ENCODE measurements around the gene CCDC148.
"Not testable (repeated sequence)": the region's sequence is repeated elsewhere in the genome, so short reads cannot be mapped to it uniquely, and the experiment has no call there.

The CCDC148 gene

DNA sequence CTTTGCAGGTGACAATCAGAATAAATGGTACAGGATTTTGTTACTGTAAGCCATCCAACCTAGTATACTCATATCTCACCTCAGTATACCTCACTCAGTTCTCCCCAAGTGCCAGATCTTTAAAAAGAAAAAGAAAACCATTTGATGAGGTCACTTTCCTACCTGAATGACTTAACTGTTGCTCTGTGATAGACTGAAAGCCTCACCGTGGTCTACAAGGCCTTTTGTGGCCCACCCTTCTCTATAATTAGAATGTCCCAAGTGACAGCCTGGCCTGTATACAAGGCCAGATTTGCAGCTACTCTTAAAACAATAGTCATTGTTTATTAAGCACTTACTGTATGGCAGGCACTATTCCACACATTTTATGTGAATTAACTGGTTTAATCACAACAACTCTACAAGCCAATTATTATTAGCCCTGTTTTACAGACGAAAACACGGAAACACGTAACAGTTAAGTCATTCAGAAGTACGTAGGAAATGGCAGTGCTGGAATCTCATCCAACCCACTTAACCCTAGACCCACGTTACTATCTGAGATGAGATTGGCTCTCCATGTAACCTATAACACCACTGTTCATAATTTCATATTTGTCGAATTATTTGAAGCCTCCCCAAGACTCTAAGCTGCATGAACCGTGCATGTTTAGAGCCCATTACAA lies 28.5 kb upstream of the CCDC148 start:
- Histone ChIP-seq H3K27me3 (ENCODE audit: control insufficient read depth in 2 of 2, insufficient read depth in 2 of 2, low read length in 2 of 2) (no peaks in the 10 kb centered on the region), H3K9me3 (ENCODE audit: control insufficient read depth in 2 of 2, low read length in 2 of 2) (no peaks in the 10 kb centered on the region), H3K36me3 (ENCODE audit: control insufficient read depth in 2 of 2, insufficient read depth in 2 of 2, low read length in 2 of 2) (no peaks in the 10 kb centered on the region), H3K4me1 (ENCODE audit: control insufficient read depth in 2 of 2, insufficient read depth in 2 of 2, low read length in 2 of 2) (no peaks in the 10 kb centered on the region), H3K27ac (ENCODE audit: low read depth in 2 of 2, low read length in 2 of 2) (no peak overlapping the region), H3K4me3 (ENCODE audit: low read length in 2 of 2) (no peak overlapping the region), H3K9ac (ENCODE audit: low read depth in 1 of 2, low read length in 2 of 2) (no peak overlapping the region)

DNA sequence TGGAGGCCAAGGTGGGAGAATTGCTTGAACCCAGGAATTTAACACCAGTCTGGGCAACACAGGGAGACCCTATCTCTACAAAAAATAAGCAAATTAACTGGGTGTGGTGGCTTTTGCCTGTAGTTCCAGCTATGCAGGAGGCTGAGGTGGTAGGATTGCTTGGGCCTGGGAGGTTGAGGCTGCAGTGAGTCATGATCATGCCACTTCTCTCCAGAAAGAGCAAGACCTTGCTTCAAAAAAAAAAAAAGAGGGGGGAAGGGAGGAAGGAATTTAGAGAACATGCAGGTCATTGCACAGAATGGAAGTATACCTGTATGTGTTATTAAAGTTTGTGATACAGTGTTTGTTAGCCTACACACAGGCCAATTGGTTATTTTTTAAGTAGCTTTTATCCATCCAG lies 26.0 kb upstream of the CCDC148 start:
- Histone ChIP-seq H3K27ac (ENCODE audit: low read depth in 2 of 2, low read length in 2 of 2) (no peak overlapping the region), H3K9ac (ENCODE audit: low read depth in 1 of 2, low read length in 2 of 2) (no peak overlapping the region), H3K4me1 (ENCODE audit: control insufficient read depth in 2 of 2, insufficient read depth in 2 of 2, low read length in 2 of 2) (no peaks in the 10 kb centered on the region), H3K27me3 (ENCODE audit: control insufficient read depth in 2 of 2, insufficient read depth in 2 of 2, low read length in 2 of 2) (no peaks in the 10 kb centered on the region), H3K4me3 (ENCODE audit: low read length in 2 of 2) (no peak overlapping the region), H3K36me3 (ENCODE audit: control insufficient read depth in 2 of 2, insufficient read depth in 2 of 2, low read length in 2 of 2) (no peaks in the 10 kb centered on the region), H3K9me3 (ENCODE audit: control insufficient read depth in 2 of 2, low read length in 2 of 2) (no peaks in the 10 kb centered on the region)

DNA sequence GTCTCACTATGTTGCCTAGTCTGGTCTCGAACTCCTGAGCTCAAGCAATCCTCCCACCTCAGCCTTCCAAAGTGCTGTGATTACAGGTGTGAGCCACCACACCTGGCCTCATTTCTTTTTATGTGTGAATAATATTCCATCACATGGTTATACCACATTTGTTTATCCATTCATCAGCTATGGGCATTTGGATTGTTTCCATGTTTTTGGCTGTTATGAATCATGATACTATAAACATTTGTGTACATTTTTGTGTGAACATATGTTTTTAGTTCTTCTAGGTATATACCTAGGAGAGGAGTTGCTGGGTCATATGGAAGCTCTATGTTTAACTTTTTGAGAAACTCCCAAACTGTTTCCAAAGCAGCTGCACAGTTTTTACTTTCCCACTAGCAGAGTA lies 24.6 kb upstream of the CCDC148 start:
- no peaks in the 10 kb centered on the region for H3K27me3 ChIP-seq (ENCODE audit: control insufficient read depth in 2 of 2, insufficient read depth in 2 of 2, low read length in 2 of 2)
- peaks cover 0 to 2% of the 10 kb centered on the region in 2 donors for H3K4me1 ChIP-seq (ENCODE audit: control insufficient read depth in 2 of 2, insufficient read depth in 2 of 2, low read length in 2 of 2)
- H3K27ac ChIP-seq (ENCODE audit: low read depth in 2 of 2, low read length in 2 of 2): no peak overlapping the region
- no peak overlapping the region for H3K9ac ChIP-seq (ENCODE audit: low read depth in 1 of 2, low read length in 2 of 2)
- H3K36me3 ChIP-seq (ENCODE audit: control insufficient read depth in 2 of 2, insufficient read depth in 2 of 2, low read length in 2 of 2): no peaks in the 10 kb centered on the region
- no peaks in the 10 kb centered on the region for H3K9me3 ChIP-seq (ENCODE audit: control insufficient read depth in 2 of 2, low read length in 2 of 2)
- no peak overlapping the region for H3K4me3 ChIP-seq (ENCODE audit: low read length in 2 of 2)

DNA sequence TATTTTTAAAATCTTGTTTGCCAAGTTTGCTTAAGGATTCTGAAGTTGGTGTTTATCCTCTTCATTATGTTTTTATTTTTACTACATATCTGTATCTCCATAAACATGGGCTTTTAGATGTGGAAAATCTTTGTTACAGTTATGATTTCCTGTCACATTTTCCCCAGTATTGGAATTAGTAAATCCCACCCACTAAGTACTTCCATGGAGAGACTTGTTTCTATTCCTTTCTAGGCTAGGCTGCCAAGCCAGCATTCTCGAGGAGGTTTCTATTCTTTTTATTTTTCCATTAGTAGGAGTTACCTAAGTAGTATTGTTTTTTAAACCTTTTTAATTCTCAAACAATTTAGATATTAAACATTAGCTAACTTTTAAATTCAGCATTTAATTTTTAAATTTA lies 22.3 kb upstream of the CCDC148 start:
- Histone ChIP-seq H3K4me3 (ENCODE audit: low read length in 2 of 2) (no peak overlapping the region), H3K9ac (ENCODE audit: low read depth in 1 of 2, low read length in 2 of 2) (no peak overlapping the region), H3K36me3 (ENCODE audit: control insufficient read depth in 2 of 2, insufficient read depth in 2 of 2, low read length in 2 of 2) (no peaks in the 10 kb centered on the region), H3K9me3 (ENCODE audit: control insufficient read depth in 2 of 2, low read length in 2 of 2) (no peaks in the 10 kb centered on the region), H3K27ac (ENCODE audit: low read depth in 2 of 2, low read length in 2 of 2) (no peak overlapping the region), H3K27me3 (ENCODE audit: control insufficient read depth in 2 of 2, insufficient read depth in 2 of 2, low read length in 2 of 2) (no peaks in the 10 kb centered on the region), H3K4me1 (ENCODE audit: control insufficient read depth in 2 of 2, insufficient read depth in 2 of 2, low read length in 2 of 2) (peaks cover 0 to 2% of the 10 kb centered on the region in 2 donors)

- H3K27ac ChIP-seq (ENCODE audit: low read depth in 2 of 2, low read length in 2 of 2): no peak overlapping the region
- no peaks in the 10 kb centered on the region for H3K36me3 ChIP-seq (ENCODE audit: control insufficient read depth in 2 of 2, insufficient read depth in 2 of 2, low read length in 2 of 2)
- no peaks in the 10 kb centered on the region for H3K9me3 ChIP-seq (ENCODE audit: control insufficient read depth in 2 of 2, low read length in 2 of 2)
- no peak overlapping the region for H3K4me3 ChIP-seq (ENCODE audit: low read length in 2 of 2)
- H3K9ac ChIP-seq (ENCODE audit: low read depth in 1 of 2, low read length in 2 of 2): no peak overlapping the region
- H3K27me3 ChIP-seq (ENCODE audit: control insufficient read depth in 2 of 2, insufficient read depth in 2 of 2, low read length in 2 of 2): no peaks in the 10 kb centered on the region
- H3K4me1 ChIP-seq (ENCODE audit: control insufficient read depth in 2 of 2, insufficient read depth in 2 of 2, low read length in 2 of 2): peaks cover 0 to 2% of the 10 kb centered on the region in 2 donors
Observed at GRCh38 chr2:158478237-158478636, 21.7 kb upstream of the CCDC148 start.

DNA sequence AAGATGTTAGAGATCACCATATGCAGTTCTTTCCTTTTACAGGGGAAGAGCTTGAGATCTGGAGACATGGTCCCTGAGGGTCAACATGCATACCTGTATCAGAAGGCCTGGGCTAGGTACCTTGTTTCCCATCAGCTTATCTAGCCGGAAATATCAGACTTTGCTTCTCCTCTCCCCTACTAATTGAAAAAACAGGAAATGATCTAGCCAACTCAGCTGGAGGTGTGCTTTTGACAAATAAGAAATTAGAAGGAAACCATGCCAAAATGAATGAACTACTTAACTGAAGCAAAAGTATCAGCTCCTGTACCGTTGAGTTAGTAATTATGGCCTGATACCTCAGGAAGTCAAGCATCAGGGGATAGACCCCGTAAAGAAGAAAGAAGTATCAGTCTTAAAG lies 20.6 kb upstream of the CCDC148 start:
- no peaks in the 10 kb centered on the region for H3K27me3 ChIP-seq (ENCODE audit: control insufficient read depth in 2 of 2, insufficient read depth in 2 of 2, low read length in 2 of 2)
- H3K9ac ChIP-seq (ENCODE audit: low read depth in 1 of 2, low read length in 2 of 2): no peak overlapping the region
- no peak overlapping the region for H3K4me3 ChIP-seq (ENCODE audit: low read length in 2 of 2)
- H3K27ac ChIP-seq (ENCODE audit: low read depth in 2 of 2, low read length in 2 of 2): no peak overlapping the region
- no peaks in the 10 kb centered on the region for H3K9me3 ChIP-seq (ENCODE audit: control insufficient read depth in 2 of 2, low read length in 2 of 2)
- no peaks in the 10 kb centered on the region for H3K36me3 ChIP-seq (ENCODE audit: control insufficient read depth in 2 of 2, insufficient read depth in 2 of 2, low read length in 2 of 2)
- peaks cover 0 to 2% of the 10 kb centered on the region in 2 donors for H3K4me1 ChIP-seq (ENCODE audit: control insufficient read depth in 2 of 2, insufficient read depth in 2 of 2, low read length in 2 of 2)

DNA sequence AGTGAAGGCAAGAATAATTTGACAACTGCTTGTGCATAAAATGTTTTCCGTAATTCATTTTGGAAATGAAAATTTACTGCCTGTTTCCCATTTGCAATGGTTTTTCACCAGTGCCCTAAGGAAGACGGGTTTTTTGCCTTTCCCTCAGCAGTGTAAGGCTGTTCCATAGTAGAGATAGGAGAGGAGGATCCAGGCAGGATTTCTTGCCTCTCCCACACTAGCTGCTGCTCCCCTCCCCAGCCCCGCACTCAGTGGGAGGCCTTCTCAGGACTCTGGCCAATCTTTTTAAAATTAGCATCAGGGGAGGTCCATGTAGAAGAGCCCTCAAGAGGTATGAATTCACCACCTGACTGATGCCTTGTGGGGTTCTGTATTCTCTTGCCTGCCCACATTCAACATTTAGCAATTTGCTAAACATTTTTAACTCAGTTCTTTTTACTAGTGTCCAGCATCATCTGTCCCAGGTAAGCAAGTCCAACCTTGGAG lies 18.0 kb upstream of the CCDC148 start:
- H3K9ac ChIP-seq (ENCODE audit: low read depth in 1 of 2, low read length in 2 of 2): not testable (repeated sequence)

DNA sequence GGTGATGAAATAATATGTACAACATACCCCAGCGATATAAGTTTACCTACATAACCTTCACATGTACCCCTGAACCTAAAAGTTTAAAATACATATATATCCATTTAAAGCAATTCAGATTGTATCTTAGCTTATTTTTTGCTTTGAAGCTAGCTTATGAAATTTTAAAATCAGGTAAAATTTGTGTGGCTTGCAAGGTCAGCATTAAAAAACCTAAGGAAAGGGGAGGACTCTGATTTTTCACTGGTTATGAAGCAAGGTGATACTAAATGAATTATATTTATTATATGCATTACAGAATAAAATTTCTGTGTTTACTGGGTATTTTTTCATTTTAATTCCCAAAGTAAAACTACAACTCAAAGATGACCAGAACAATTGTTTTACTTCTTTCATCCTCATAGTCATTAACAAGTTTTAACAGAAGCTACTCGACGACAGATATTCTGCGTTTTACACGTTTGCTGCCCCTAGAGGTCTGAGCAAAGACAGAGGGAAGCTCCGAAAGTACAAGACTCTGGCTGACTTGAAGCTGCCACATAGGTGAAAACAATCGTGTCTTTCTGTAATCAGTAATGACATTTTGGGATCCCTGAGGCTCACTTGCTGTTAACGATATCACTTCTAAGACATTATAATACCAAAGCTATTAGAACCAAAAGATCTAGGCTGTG lies 17.3 kb upstream of the CCDC148 start:
- Histone ChIP-seq H3K4me3 (ENCODE audit: low read length in 2 of 2) (no peak overlapping the region), H3K27ac (ENCODE audit: low read depth in 2 of 2, low read length in 2 of 2) (no peak overlapping the region), H3K9ac (ENCODE audit: low read depth in 1 of 2, low read length in 2 of 2) (no peak overlapping the region), H3K36me3 (ENCODE audit: control insufficient read depth in 2 of 2, insufficient read depth in 2 of 2, low read length in 2 of 2) (no peaks in the 10 kb centered on the region), H3K27me3 (ENCODE audit: control insufficient read depth in 2 of 2, insufficient read depth in 2 of 2, low read length in 2 of 2) (no peaks in the 10 kb centered on the region), H3K4me1 (ENCODE audit: control insufficient read depth in 2 of 2, insufficient read depth in 2 of 2, low read length in 2 of 2) (peaks cover 0 to 2% of the 10 kb centered on the region in 2 donors), H3K9me3 (ENCODE audit: control insufficient read depth in 2 of 2, low read length in 2 of 2) (no peaks in the 10 kb centered on the region)

More for the DNA sequence above, 18.0 kb upstream of the CCDC148 start:
- H3K4me1 ChIP-seq (ENCODE audit: control insufficient read depth in 2 of 2, insufficient read depth in 2 of 2, low read length in 2 of 2); H3K9me3 ChIP-seq (ENCODE audit: control insufficient read depth in 2 of 2, low read length in 2 of 2); H3K27ac ChIP-seq (ENCODE audit: low read depth in 2 of 2, low read length in 2 of 2); H3K36me3 ChIP-seq (ENCODE audit: control insufficient read depth in 2 of 2, insufficient read depth in 2 of 2, low read length in 2 of 2); H3K27me3 ChIP-seq (ENCODE audit: control insufficient read depth in 2 of 2, insufficient read depth in 2 of 2, low read length in 2 of 2); H3K4me3 ChIP-seq (ENCODE audit: low read length in 2 of 2): not testable (repeated sequence)

DNA sequence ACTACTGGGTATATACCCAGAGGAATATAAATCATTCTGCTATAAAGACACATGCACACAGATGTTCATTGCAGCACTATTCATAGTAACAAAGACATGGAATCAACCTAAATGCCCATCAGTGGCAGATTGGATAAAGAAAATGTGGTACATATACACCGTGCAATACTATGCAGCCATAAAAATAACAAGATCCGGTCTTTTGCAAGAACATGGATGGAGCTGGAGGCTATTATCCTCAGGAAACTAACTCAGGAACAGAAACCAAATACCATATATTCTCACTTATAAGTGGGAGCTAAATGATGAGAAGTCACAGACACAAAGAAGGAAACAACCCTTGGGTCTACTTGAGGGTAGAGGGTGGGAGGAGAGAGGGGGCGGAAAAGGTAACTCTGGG lies 16.7 kb upstream of the CCDC148 start:
- not testable (repeated sequence) for H3K9me3 ChIP-seq (ENCODE audit: control insufficient read depth in 2 of 2, low read length in 2 of 2); H3K27me3 ChIP-seq (ENCODE audit: control insufficient read depth in 2 of 2, insufficient read depth in 2 of 2, low read length in 2 of 2); H3K9ac ChIP-seq (ENCODE audit: low read depth in 1 of 2, low read length in 2 of 2); H3K4me3 ChIP-seq (ENCODE audit: low read length in 2 of 2); H3K4me1 ChIP-seq (ENCODE audit: control insufficient read depth in 2 of 2, insufficient read depth in 2 of 2, low read length in 2 of 2); H3K36me3 ChIP-seq (ENCODE audit: control insufficient read depth in 2 of 2, insufficient read depth in 2 of 2, low read length in 2 of 2); H3K27ac ChIP-seq (ENCODE audit: low read depth in 2 of 2, low read length in 2 of 2)

DNA sequence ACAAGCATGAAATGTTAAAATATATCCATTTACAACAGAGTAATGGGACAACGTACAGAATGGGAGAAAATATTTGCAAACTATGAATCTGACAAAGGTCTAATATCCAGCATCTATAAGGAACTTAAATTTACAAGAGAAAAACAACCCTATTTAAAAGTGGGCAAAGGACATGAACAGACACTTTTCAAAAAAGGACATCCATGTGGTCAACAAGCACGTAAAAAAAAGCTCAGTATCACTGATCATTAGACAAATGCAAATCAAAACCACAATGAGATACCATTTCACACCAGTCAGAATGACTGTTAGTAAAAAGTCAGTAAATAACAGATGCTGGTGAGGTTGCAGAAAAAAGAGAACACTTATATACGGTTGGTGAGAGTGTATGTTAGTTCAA lies 16.3 kb upstream of the CCDC148 start:
- H3K27ac ChIP-seq (ENCODE audit: low read depth in 2 of 2, low read length in 2 of 2); H3K36me3 ChIP-seq (ENCODE audit: control insufficient read depth in 2 of 2, insufficient read depth in 2 of 2, low read length in 2 of 2); H3K4me3 ChIP-seq (ENCODE audit: low read length in 2 of 2); H3K4me1 ChIP-seq (ENCODE audit: control insufficient read depth in 2 of 2, insufficient read depth in 2 of 2, low read length in 2 of 2); H3K9ac ChIP-seq (ENCODE audit: low read depth in 1 of 2, low read length in 2 of 2); H3K27me3 ChIP-seq (ENCODE audit: control insufficient read depth in 2 of 2, insufficient read depth in 2 of 2, low read length in 2 of 2); H3K9me3 ChIP-seq (ENCODE audit: control insufficient read depth in 2 of 2, low read length in 2 of 2): not testable (repeated sequence)
